HepG2 (cell line): Measurements from ENCODE around the gene NAT10. TPM values are rescaled to one million over a fixed set of nuclear protein-coding genes. Genes with fewer than 3 reads are reported as not detected.

ENCODE experiments used
- CAMTA2 ChIP-seq: sonication (generic); formaldehyde crosslinking; IDR thresholded peaks from 2 replicates; pipeline ENCODE4 v1.4.0; 2020; ENCODE audit warnings: mild to moderate bottlenecking, missing genetic modification reagents, borderline replicate concordance
- FOSL2 ChIP-seq: sonication (generic); formaldehyde crosslinking; IDR thresholded peaks from 2 replicates; pipeline ENCODE4 v1.4.0; 2020; ENCODE audit warnings: missing genetic modification reagents
- ISX ChIP-seq: sonication (generic); formaldehyde crosslinking; conservative IDR thresholded peaks from 2 replicates; pipeline ENCODE4 v1.5.0; 2020; ENCODE audit warnings: missing genetic modification reagents
- PAWR ChIP-seq: sonication (generic); formaldehyde crosslinking; IDR thresholded peaks from 2 replicates; pipeline ENCODE4 v1.4.0; 2020; ENCODE audit warnings: missing genetic modification reagents, mild to moderate bottlenecking, borderline replicate concordance
- RFXAP ChIP-seq: sonication (generic); formaldehyde crosslinking; IDR thresholded peaks from 2 replicates; pipeline ENCODE4 v1.4.0; 2020; ENCODE audit warnings: missing genetic modification reagents, borderline replicate concordance
- SP140L ChIP-seq: sonication (generic); formaldehyde crosslinking; IDR thresholded peaks from 2 replicates; pipeline ENCODE4 v1.4.0; 2020; ENCODE audit warnings: missing genetic modification reagents, borderline replicate concordance
- STAT5B ChIP-seq: sonication (generic); formaldehyde crosslinking; IDR thresholded peaks from 2 replicates; pipeline ENCODE4 v1.4.0; 2020; ENCODE audit warnings: missing genetic modification reagents
- SUZ12 ChIP-seq: fragments of 150-350 bp; IDR thresholded peaks from 2 replicates; pipeline ENCODE4 v1.6.1; 2014; ENCODE audit warnings: low read depth, low read length
- TARDBP ChIP-seq: sonication (generic); formaldehyde crosslinking; IDR thresholded peaks from 2 replicates; pipeline ENCODE4 v1.8.0; 2022; ENCODE audit warnings: mild to moderate bottlenecking, missing genetic modification reagents
- ZNF569 ChIP-seq: sonication (generic); formaldehyde crosslinking; IDR thresholded peaks from 2 replicates; pipeline ENCODE4 v1.5.0; 2020; ENCODE audit warnings: mild to moderate bottlenecking, missing genetic modification reagents, moderate library complexity, borderline replicate concordance
- ZNF616 ChIP-seq: sonication (generic); formaldehyde crosslinking; IDR thresholded peaks from 2 replicates; pipeline ENCODE4 v1.5.0; 2020; ENCODE audit warnings: low read depth, mild to moderate bottlenecking, missing genetic modification reagents
- ZSCAN9 ChIP-seq: IDR thresholded peaks from 2 replicates; pipeline ENCODE4 v1.6.1; 2016; ENCODE audit warnings: borderline replicate concordance
- polyA plus RNA-seq, 8 experiments: library from polyadenylated mRNA; depleted of rRNA in 3 of 8; stranded (reverse) in 7 of 8; unstranded in 1 of 8; fragments of >200 nt; fragmentation: Illumina TruSeq in 4 of 8; extraction: Trizol in 4 of 8; gene quantifications; 2 replicates each; pipeline versions ENCODE4 v1.2.1 to v1.2.3, GENCODE V29; 2011 to 2016; ENCODE audit warnings: low read depth in 4 of 8, missing spikeins in 1 of 8, mixed read lengths in 1 of 8; ENCODE audit not compliant: insufficient read depth in 1 of 8
- total RNA-seq, 5 experiments: library from RNA; depleted of rRNA; stranded (reverse); fragments of >200 nt; fragmentation: Illumina TruSeq; extraction: Trizol; gene quantifications; 2 replicates each; pipeline ENCODE4 v1.2.3, GENCODE V29; 2016; ENCODE audit warnings: low read depth in 1 of 5
- TF ChIP-seq, protein P1 (sequence below): sonication (generic); formaldehyde crosslinking; IDR thresholded peaks from 2 replicates; pipeline ENCODE4 v1.8.1; 2022; ENCODE audit warnings: low read depth, mild to moderate bottlenecking, missing genetic modification reagents
- TF ChIP-seq, protein P2 (sequence below): sonication (generic); formaldehyde crosslinking; IDR thresholded peaks from 2 replicates; pipeline ENCODE4 v1.5.0; 2020; ENCODE audit warnings: missing genetic modification reagents, mild to moderate bottlenecking, borderline replicate concordance
- TF ChIP-seq, protein P3 (sequence below): sonication (generic); formaldehyde crosslinking; IDR thresholded peaks from 2 replicates; pipeline ENCODE4 v1.4.0; 2020; ENCODE audit warnings: missing genetic modification reagents, low read depth, mild to moderate bottlenecking, borderline replicate concordance
- TF ChIP-seq, protein P4 (sequence below): sonication (generic); formaldehyde crosslinking; IDR thresholded peaks from 2 replicates; pipeline ENCODE4 v1.8.0; 2022; ENCODE audit warnings: mild to moderate bottlenecking, missing genetic modification reagents, moderate library complexity
- TF ChIP-seq, protein P5 (sequence below): sonication (generic); formaldehyde crosslinking; conservative IDR thresholded peaks from 2 replicates; pipeline ENCODE4 v1.8.0; 2022; ENCODE audit warnings: low read depth, missing genetic modification reagents
- TF ChIP-seq, protein P6 (sequence below): fragments of 450-650 bp; IDR thresholded peaks from 2 replicates; pipeline ENCODE4 v1.6.1; 2016

NAT10 gene
- total and polyA plus RNA-seq, 2 of the 13 experiments (the other 11 are each of a cell fraction or from before 2014, with no cell fraction given): 33.9 to 51.9 TPM

DNA sequence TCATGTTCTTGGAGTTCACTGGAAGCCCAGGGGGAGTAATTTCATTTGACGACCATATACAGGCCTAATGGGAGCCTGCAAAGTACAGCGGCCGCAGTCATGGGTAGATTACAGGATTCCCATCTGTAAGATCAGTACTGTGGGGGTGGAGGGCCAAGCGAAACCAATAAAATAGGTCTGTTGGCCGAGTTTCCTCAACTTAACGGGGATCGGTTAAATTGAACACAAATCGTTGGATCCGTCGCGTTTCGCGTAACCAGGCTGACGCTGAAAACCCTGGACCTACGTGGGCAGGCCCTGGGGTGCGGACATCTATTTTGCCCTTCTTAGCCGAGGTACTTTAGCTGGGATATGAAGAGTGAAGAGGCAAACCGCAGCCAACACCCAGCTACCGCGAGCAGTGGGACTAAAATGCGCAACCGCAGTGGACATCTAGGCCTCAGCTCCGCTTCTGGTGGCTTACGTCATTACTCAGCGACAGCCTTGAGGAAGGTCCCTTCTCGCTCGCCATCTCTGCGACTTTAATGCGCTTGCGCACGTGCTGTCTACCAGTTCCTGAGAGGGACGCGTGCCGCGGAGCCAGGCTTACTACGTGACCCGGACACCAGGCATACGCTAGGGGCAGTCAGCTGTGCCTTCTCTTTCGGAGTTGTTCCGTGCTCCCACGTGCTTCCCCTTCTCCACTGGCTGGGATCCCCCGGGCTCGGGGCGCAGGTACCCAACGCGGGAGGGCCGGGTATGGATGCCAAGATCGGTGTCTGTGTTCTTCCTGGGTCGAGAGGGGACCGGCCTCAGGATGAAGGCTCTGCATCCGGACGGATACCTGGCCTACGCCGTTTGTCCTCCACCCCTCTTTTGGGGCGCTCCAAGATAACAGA lies at the start of gene NAT10 (continued):
- TF ChIP-seq, protein P1, sequence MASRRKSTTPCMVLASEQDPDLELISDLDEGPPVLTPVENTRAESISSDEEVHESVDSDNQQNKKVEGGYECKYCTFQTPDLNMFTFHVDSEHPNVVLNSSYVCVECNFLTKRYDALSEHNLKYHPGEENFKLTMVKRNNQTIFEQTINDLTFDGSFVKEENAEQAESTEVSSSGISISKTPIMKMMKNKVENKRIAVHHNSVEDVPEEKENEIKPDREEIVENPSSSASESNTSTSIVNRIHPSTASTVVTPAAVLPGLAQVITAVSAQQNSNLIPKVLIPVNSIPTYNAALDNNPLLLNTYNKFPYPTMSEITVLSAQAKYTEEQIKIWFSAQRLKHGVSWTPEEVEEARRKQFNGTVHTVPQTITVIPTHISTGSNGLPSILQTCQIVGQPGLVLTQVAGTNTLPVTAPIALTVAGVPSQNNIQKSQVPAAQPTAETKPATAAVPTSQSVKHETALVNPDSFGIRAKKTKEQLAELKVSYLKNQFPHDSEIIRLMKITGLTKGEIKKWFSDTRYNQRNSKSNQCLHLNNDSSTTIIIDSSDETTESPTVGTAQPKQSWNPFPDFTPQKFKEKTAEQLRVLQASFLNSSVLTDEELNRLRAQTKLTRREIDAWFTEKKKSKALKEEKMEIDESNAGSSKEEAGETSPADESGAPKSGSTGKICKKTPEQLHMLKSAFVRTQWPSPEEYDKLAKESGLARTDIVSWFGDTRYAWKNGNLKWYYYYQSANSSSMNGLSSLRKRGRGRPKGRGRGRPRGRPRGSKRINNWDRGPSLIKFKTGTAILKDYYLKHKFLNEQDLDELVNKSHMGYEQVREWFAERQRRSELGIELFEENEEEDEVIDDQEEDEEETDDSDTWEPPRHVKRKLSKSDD (CRISPR knock-in tag): peak; percentile 42; the same call in 1 of the 2 replicates
- TF ChIP-seq, protein P2, sequence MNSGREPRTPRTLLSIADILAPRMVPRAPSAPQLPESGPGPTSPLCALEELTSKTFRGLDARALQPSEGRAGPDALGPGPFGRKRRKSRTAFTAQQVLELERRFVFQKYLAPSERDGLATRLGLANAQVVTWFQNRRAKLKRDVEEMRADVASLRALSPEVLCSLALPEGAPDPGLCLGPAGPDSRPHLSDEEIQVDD: peak; percentile 64; the same call in 1 of the 2 replicates
- TF ChIP-seq, protein P3, sequence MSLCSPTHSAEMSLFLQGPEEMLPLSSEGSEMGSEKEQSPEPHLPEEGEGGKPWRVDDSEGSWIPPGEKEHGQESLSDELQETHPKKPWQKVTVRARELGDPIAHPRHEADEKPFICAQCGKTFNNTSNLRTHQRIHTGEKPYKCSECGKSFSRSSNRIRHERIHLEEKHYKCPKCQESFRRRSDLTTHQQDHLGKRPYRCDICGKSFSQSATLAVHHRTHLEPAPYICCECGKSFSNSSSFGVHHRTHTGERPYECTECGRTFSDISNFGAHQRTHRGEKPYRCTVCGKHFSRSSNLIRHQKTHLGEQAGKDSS: peak; percentile 88
- no peak for TF ChIP-seq ZNF569 (CRISPR knock-in tag)
- TF ChIP-seq TARDBP (CRISPR knock-in tag): peak; percentile 95
- no peak for TF ChIP-seq ZSCAN9 (CRISPR knock-in tag)
- no peak for TF ChIP-seq SUZ12
- peak; percentile 85; the same call in 1 of the 2 replicates for TF ChIP-seq ZNF616 (CRISPR knock-in tag)
- TF ChIP-seq SP140L (CRISPR knock-in tag): peak; percentile 58; the same call in 1 of the 2 replicates
- TF ChIP-seq, protein P4, sequence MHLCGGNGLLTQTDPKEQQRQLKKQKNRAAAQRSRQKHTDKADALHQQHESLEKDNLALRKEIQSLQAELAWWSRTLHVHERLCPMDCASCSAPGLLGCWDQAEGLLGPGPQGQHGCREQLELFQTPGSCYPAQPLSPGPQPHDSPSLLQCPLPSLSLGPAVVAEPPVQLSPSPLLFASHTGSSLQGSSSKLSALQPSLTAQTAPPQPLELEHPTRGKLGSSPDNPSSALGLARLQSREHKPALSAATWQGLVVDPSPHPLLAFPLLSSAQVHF (CRISPR knock-in tag): no peak
- no peak; the same call in 1 of the 2 replicates for TF ChIP-seq CAMTA2 (CRISPR knock-in tag)
- TF ChIP-seq FOSL2 (CRISPR knock-in tag): peak; percentile 68
- TF ChIP-seq, protein P5, sequence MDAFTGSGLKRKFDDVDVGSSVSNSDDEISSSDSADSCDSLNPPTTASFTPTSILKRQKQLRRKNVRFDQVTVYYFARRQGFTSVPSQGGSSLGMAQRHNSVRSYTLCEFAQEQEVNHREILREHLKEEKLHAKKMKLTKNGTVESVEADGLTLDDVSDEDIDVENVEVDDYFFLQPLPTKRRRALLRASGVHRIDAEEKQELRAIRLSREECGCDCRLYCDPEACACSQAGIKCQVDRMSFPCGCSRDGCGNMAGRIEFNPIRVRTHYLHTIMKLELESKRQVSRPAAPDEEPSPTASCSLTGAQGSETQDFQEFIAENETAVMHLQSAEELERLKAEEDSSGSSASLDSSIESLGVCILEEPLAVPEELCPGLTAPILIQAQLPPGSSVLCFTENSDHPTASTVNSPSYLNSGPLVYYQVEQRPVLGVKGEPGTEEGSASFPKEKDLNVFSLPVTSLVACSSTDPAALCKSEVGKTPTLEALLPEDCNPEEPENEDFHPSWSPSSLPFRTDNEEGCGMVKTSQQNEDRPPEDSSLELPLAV (CRISPR knock-in tag): no peak
- TF ChIP-seq, protein P6, sequence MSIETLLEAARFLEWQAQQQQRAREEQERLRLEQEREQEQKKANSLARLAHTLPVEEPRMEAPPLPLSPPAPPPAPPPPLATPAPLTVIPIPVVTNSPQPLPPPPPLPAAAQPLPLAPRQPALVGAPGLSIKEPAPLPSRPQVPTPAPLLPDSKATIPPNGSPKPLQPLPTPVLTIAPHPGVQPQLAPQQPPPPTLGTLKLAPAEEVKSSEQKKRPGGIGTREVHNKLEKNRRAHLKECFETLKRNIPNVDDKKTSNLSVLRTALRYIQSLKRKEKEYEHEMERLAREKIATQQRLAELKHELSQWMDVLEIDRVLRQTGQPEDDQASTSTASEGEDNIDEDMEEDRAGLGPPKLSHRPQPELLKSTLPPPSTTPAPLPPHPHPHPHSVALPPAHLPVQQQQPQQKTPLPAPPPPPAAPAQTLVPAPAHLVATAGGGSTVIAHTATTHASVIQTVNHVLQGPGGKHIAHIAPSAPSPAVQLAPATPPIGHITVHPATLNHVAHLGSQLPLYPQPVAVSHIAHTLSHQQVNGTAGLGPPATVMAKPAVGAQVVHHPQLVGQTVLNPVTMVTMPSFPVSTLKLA: peak; percentile 94
- peak; percentile 81 for TF ChIP-seq RFXAP (CRISPR knock-in tag)
- no peak for TF ChIP-seq STAT5B
- no peak for TF ChIP-seq ISX (CRISPR knock-in tag)
- TF ChIP-seq PAWR (CRISPR knock-in tag): no peak
